HEK293T (cell line): ENCODE data around the gene INPP4B.

ENCODE experiments used
- ARNT ChIP-seq: fragments of 450-650 bp; IDR thresholded peaks from 2 replicates; pipeline ENCODE4 v1.6.1; 2017; ENCODE audit warnings: mild to moderate bottlenecking
- BHLHE40 ChIP-seq: fragments of 450-650 bp; IDR thresholded peaks from 2 replicates; pipeline ENCODE4 v1.6.1; 2016; ENCODE audit warnings: mild to moderate bottlenecking, moderate library complexity, borderline replicate concordance
- CTBP1 ChIP-seq: fragments of 450-650 bp; IDR thresholded peaks from 2 replicates; pipeline ENCODE4 v1.6.1; 2016; ENCODE audit warnings: borderline replicate concordance
- ELF4 ChIP-seq: fragments of 450-650 bp; IDR thresholded peaks from 2 replicates; pipeline ENCODE4 v1.6.1; 2017; ENCODE audit warnings: antibody characterized with exemption
- FOXA1 ChIP-seq: fragments of 450-650 bp; IDR thresholded peaks from 2 replicates; pipeline ENCODE4 v1.6.1; 2016; ENCODE audit warnings: mild to moderate bottlenecking
- FOXK2 ChIP-seq: fragments of 450-650 bp; IDR thresholded peaks from 2 replicates; pipeline ENCODE4 v1.6.1; 2016; ENCODE audit warnings: mild to moderate bottlenecking
- FOXM1 ChIP-seq: fragments of 450-650 bp; IDR thresholded peaks from 2 replicates; pipeline ENCODE4 v1.6.1; 2017; ENCODE audit warnings: mild to moderate bottlenecking, borderline replicate concordance
- NFRKB ChIP-seq: fragments of 450-650 bp; IDR thresholded peaks from 2 replicates; pipeline ENCODE4 v1.6.1; 2016; ENCODE audit warnings: mild to moderate bottlenecking, moderate library complexity
- SP1 ChIP-seq: fragments of 450-650 bp; IDR thresholded peaks from 2 replicates; pipeline ENCODE4 v1.6.1; 2017
- SUZ12 ChIP-seq: fragments of 450-650 bp; IDR thresholded peaks from 2 replicates; pipeline ENCODE4 v1.6.1; 2016; ENCODE audit warnings: mild to moderate bottlenecking
- TARDBP ChIP-seq: fragments of 450-650 bp; IDR thresholded peaks from 2 replicates; pipeline ENCODE4 v1.6.1; 2016
- ZNF384 ChIP-seq: fragments of 450-650 bp; IDR thresholded peaks from 2 replicates; pipeline ENCODE4 v1.6.1; 2016
- TF ChIP-seq, protein P1 (sequence below): fragments of 450-650 bp; IDR thresholded peaks from 2 replicates; pipeline ENCODE4 v1.6.1; 2016

DNA sequence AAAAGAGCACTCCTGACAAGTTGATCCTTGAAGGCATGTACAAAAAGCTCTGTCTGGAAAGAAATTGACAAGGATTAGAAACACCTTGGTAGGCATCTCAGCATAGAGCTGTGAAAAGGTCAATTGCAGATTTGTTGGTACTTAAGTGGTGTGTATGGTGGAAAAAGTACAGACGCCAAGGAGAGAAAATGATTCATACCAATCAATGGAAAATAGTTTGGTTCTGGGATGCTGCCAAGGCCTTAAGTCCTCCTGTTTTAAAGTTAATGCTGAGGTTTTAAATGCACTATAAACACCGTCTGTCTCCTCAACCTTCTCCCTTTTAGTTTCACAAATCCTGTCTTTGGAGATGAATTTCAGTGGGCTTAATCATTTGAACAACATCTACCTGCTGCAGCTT is 685.6 kb downstream of the INPP4B start:
- TF ChIP-seq FOXM1 (no peak), SUZ12 (no peak), TARDBP (no peak), ELF4 (no peak), ARNT (no peak), CTBP1 (no peak), ZNF384 (no peak), SP1 (no peak), FOXK2 (no peak), BHLHE40 (no peak), FOXA1 (no peak), NFRKB (no peak)
- TF ChIP-seq, protein P1, sequence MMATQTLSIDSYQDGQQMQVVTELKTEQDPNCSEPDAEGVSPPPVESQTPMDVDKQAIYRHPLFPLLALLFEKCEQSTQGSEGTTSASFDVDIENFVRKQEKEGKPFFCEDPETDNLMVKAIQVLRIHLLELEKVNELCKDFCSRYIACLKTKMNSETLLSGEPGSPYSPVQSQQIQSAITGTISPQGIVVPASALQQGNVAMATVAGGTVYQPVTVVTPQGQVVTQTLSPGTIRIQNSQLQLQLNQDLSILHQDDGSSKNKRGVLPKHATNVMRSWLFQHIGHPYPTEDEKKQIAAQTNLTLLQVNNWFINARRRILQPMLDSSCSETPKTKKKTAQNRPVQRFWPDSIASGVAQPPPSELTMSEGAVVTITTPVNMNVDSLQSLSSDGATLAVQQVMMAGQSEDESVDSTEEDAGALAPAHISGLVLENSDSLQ: no peak
